ENCODE data around the gene PROX1. TPM values are rescaled to one million over a fixed set of nuclear protein-coding genes. Genes with fewer than 3 reads are reported as not detected.

PROX1 gene
- total RNA-seq, 1 donor from 2014 or later, result 23.9 TPM

DNA sequence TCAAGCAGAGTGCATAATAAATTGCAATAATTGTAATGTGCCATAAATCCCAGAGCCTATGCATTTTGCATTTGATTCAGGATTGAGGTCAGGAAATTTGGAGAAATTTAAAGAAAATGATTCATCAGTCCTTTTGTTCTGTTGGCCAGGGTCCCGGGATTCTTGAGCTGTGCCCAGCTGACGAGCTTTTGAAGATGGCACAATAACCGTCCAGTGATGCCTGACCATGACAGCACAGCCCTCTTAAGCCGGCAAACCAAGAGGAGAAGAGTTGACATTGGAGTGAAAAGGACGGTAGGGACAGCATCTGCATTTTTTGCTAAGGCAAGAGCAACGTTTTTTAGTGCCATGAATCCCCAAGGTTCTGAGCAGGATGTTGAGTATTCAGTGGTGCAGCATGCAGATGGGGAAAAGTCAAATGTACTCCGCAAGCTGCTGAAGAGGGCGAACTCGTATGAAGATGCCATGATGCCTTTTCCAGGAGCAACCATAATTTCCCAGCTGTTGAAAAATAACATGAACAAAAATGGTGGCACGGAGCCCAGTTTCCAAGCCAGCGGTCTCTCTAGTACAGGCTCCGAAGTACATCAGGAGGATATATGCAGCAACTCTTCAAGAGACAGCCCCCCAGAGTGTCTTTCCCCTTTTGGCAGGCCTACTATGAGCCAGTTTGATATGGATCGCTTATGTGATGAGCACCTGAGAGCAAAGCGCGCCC lies 8.7 kb downstream of the PROX1 start:
- Mint-ChIP-seq H3K36me3 (peaks cover 12% of the 10 kb centered on the region), H3K4me1 (ENCODE audit: unreplicated experiment) (no peaks in the 10 kb centered on the region), H3K4me3 (no peak overlapping the region), H3K27me3 (peaks cover 18% of the 10 kb centered on the region), H3K27ac (no peak overlapping the region), H3K9me3 (no peaks in the 10 kb centered on the region)
- no peak for DNase-seq (ENCODE audit: extremely low spot score, unreplicated experiment)
- TF ChIP-seq, protein P1, sequence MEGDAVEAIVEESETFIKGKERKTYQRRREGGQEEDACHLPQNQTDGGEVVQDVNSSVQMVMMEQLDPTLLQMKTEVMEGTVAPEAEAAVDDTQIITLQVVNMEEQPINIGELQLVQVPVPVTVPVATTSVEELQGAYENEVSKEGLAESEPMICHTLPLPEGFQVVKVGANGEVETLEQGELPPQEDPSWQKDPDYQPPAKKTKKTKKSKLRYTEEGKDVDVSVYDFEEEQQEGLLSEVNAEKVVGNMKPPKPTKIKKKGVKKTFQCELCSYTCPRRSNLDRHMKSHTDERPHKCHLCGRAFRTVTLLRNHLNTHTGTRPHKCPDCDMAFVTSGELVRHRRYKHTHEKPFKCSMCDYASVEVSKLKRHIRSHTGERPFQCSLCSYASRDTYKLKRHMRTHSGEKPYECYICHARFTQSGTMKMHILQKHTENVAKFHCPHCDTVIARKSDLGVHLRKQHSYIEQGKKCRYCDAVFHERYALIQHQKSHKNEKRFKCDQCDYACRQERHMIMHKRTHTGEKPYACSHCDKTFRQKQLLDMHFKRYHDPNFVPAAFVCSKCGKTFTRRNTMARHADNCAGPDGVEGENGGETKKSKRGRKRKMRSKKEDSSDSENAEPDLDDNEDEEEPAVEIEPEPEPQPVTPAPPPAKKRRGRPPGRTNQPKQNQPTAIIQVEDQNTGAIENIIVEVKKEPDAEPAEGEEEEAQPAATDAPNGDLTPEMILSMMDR (conservative IDR thresholded peaks at IDR 0.05), result no peak

DNA sequence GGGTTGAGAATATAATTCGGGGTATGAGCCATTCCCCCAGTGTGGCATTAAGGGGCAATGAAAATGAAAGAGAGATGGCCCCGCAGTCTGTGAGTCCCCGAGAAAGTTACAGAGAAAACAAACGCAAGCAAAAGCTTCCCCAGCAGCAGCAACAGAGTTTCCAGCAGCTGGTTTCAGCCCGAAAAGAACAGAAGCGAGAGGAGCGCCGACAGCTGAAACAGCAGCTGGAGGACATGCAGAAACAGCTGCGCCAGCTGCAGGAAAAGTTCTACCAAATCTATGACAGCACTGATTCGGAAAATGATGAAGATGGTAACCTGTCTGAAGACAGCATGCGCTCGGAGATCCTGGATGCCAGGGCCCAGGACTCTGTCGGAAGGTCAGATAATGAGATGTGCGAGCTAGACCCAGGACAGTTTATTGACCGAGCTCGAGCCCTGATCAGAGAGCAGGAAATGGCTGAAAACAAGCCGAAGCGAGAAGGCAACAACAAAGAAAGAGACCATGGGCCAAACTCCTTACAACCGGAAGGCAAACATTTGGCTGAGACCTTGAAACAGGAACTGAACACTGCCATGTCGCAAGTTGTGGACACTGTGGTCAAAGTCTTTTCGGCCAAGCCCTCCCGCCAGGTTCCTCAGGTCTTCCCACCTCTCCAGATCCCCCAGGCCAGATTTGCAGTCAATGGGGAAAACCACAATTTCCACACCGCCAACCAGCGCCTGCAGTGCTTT lies 9.4 kb downstream of the PROX1 start:
- no peak for DNase-seq (ENCODE audit: extremely low spot score, unreplicated experiment)
- H3K4me1 Mint-ChIP-seq (ENCODE audit: unreplicated experiment), result peaks cover 4% of the 10 kb centered on the region
- H3K27ac Mint-ChIP-seq, result no peak overlapping the region
- no peaks in the 10 kb centered on the region for H3K9me3 Mint-ChIP-seq
- H3K4me3 Mint-ChIP-seq, result no peak overlapping the region
- H3K36me3 Mint-ChIP-seq, result peaks cover 12% of the 10 kb centered on the region
- peaks cover 12% of the 10 kb centered on the region for H3K27me3 Mint-ChIP-seq
- TF ChIP-seq, protein P1 (conservative IDR thresholded peaks at IDR 0.05), result no peak

DNA sequence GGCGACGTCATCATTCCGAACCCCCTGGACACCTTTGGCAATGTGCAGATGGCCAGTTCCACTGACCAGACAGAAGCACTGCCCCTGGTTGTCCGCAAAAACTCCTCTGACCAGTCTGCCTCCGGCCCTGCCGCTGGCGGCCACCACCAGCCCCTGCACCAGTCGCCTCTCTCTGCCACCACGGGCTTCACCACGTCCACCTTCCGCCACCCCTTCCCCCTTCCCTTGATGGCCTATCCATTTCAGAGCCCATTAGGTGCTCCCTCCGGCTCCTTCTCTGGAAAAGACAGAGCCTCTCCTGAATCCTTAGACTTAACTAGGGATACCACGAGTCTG lies 10.0 kb downstream of the PROX1 start:
- Mint-ChIP-seq H3K27ac (no peak overlapping the region), H3K36me3 (peaks cover 16% of the 10 kb centered on the region), H3K4me3 (no peak overlapping the region), H3K9me3 (no peaks in the 10 kb centered on the region), H3K4me1 (ENCODE audit: unreplicated experiment) (peaks cover 9% of the 10 kb centered on the region), H3K27me3 (peaks cover 8% of the 10 kb centered on the region)
- no peak for DNase-seq (ENCODE audit: extremely low spot score, unreplicated experiment)
- TF ChIP-seq, protein P1 (conservative IDR thresholded peaks at IDR 0.05), result no peak

DNA sequence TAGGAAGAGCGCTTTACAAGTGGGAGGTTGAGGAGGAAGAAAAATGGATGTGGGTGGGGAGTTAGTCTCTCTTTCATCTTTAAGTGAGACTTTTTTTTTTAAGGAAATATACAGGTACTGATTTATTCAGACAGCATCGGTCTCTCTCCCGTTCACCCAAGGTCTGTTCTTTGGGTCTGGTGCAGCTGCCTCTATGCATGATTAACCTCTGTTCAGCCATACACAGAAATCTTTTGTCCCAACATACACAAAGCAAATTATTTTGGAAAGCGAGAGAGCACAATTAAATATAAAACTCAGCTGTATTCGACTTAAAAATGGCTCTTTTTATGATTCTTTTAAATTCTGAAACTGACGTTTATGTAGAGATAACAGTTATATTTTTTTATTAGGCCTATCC lies 11.0 kb downstream of the PROX1 start:
- DNase-seq (ENCODE audit: extremely low spot score, unreplicated experiment), result no peak
- no peaks in the 10 kb centered on the region for H3K9me3 Mint-ChIP-seq
- no peak overlapping the region for H3K27ac Mint-ChIP-seq
- peaks cover 3% of the 10 kb centered on the region for H3K27me3 Mint-ChIP-seq
- H3K4me3 Mint-ChIP-seq, result no peak overlapping the region
- TF ChIP-seq, protein P1 (conservative IDR thresholded peaks at IDR 0.05), result no peak
- H3K36me3 Mint-ChIP-seq, result peaks cover 16% of the 10 kb centered on the region
- peaks cover 9% of the 10 kb centered on the region for H3K4me1 Mint-ChIP-seq (ENCODE audit: unreplicated experiment)

DNA sequence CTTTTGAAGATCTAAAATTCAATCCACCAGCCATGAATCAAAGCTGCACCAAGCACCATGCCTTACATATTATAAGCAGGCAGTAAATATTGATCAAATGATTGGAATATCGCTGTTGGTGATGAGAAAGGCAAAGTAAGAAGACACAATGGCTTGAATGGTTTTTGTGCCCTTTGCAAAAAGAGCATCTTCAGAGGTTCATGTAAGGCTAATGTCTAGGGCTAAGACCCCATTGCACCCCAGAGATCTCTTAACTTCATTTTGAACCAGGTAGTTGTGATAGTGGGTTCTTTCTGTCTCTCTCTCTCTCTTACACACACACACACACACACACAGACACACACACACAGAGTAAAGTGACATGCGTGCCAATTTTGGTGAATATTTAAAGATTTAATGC lies 12.0 kb downstream of the PROX1 start:
- H3K4me3 Mint-ChIP-seq, result no peak overlapping the region
- H3K36me3 Mint-ChIP-seq, result peaks cover 16% of the 10 kb centered on the region
- DNase-seq (ENCODE audit: extremely low spot score, unreplicated experiment), result no peak
- H3K4me1 Mint-ChIP-seq (ENCODE audit: unreplicated experiment), result peaks cover 9% of the 10 kb centered on the region
- TF ChIP-seq, protein P1 (conservative IDR thresholded peaks at IDR 0.05), result no peak
- no peaks in the 10 kb centered on the region for H3K9me3 Mint-ChIP-seq
- H3K27ac Mint-ChIP-seq, result no peak overlapping the region
- H3K27me3 Mint-ChIP-seq, result no peaks in the 10 kb centered on the region
